ENCODE results near the gene RARG. TPM values are rescaled to one million over a fixed set of nuclear protein-coding genes. Genes with fewer than 3 reads are reported as not detected.

RARG gene
- total RNA-seq, 1 donor from 2014 or later, result 16.9 TPM

Other genes with a start within 250 kb of the RARG start
- 513 TPM for gene EIF4B, start 225.8 kb downstream of the RARG start, total RNA-seq
- gene TNS2, start 182.1 kb downstream of the RARG start, total RNA-seq, result 120 TPM
- 39.8 TPM for gene SPRYD3, start 152.8 kb downstream of the RARG start, total RNA-seq
- gene IGFBP6, start 134.5 kb downstream of the RARG start, total RNA-seq, result 45.5 TPM
- 0.12 TPM for gene SOAT2, start 128.7 kb downstream of the RARG start, total RNA-seq
- 31.6 TPM for gene ZNF740, start 51.5 kb downstream of the RARG start, total RNA-seq
- gene CSAD, start 51.3 kb downstream of the RARG start, total RNA-seq, result 9.6 TPM
- gene ITGB7, start 25.0 kb downstream of the RARG start, total RNA-seq, result 1.3 TPM
- gene ESPL1, start 36.1 kb upstream of the RARG start, total RNA-seq, result 0.17 TPM
- gene PFDN5, start 63.3 kb upstream of the RARG start, total RNA-seq, result 374 TPM
- 42.5 TPM for gene MYG1, start 67.5 kb upstream of the RARG start, total RNA-seq
- 39.4 TPM for gene AAAS, start 89.4 kb upstream of the RARG start, total RNA-seq
- gene SP7, start 104.1 kb upstream of the RARG start, total RNA-seq, result not detected
- gene SP1, start 148.0 kb upstream of the RARG start, total RNA-seq, result 30.1 TPM
- gene AMHR2, start 191.6 kb upstream of the RARG start, total RNA-seq, result not detected
- gene PRR13, start 209.5 kb upstream of the RARG start, total RNA-seq, result 56.1 TPM
- 557 TPM for gene PCBP2, start 219.9 kb upstream of the RARG start, total RNA-seq

Measured in left ventricle myocardium superior (tissue), 1 donor.